ENCODE results near the gene RPS15. TPM values are rescaled to one million over a fixed set of nuclear protein-coding genes. Genes with fewer than 3 reads are reported as not detected.

The RPS15 gene
- total RNA-seq, 1 donor from 2014 or later = 1,450 TPM

- no peaks in the 10 kb centered on the region for H3K4me1 Mint-ChIP-seq (ENCODE audit: low read depth)
- no peaks in the 10 kb centered on the region for H3K27me3 Mint-ChIP-seq (ENCODE audit: low read depth)
- no peaks in the 10 kb centered on the region for H3K9me3 Mint-ChIP-seq
- H3K27ac Mint-ChIP-seq = no peak overlapping the region
- intact Hi-C loops (cut with micrococcal nuclease) = no loop called here
- H3K4me3 Mint-ChIP-seq (ENCODE audit: low read depth) = no peak overlapping the region
- no peak for DNase-seq (ENCODE audit: low spot score)
- peaks cover 5% of the 10 kb centered on the region for H3K36me3 Mint-ChIP-seq (ENCODE audit: low read depth)
Measured at GRCh38 chr19:1396768-1397679, 41.2 kb upstream of the RPS15 start.

GRCh38 chr19:1397838-1398237 lies 40.4 kb upstream of the RPS15 start:
- intact Hi-C loops (cut with micrococcal nuclease) = no loop called here
- H3K4me1 Mint-ChIP-seq (ENCODE audit: low read depth) = peaks cover 4% of the 10 kb centered on the region
- no peak overlapping the region for H3K27ac Mint-ChIP-seq
- no peak for DNase-seq (ENCODE audit: low spot score)
- no peak overlapping the region for H3K4me3 Mint-ChIP-seq (ENCODE audit: low read depth)
- H3K27me3 Mint-ChIP-seq (ENCODE audit: low read depth) = peaks cover 2% of the 10 kb centered on the region
- no peaks in the 10 kb centered on the region for H3K36me3 Mint-ChIP-seq (ENCODE audit: low read depth)
- H3K9me3 Mint-ChIP-seq = no peaks in the 10 kb centered on the region

- intact Hi-C loops (cut with micrococcal nuclease) = no loop called here
- H3K27ac Mint-ChIP-seq = no peak overlapping the region
- H3K9me3 Mint-ChIP-seq = no peaks in the 10 kb centered on the region
- H3K27me3 Mint-ChIP-seq (ENCODE audit: low read depth) = peaks cover 2% of the 10 kb centered on the region
- DNase-seq (ENCODE audit: low spot score) = no peak
- no peaks in the 10 kb centered on the region for H3K36me3 Mint-ChIP-seq (ENCODE audit: low read depth)
- no peak overlapping the region for H3K4me3 Mint-ChIP-seq (ENCODE audit: low read depth)
- H3K4me1 Mint-ChIP-seq (ENCODE audit: low read depth) = peaks cover 4% of the 10 kb centered on the region
Measured at GRCh38 chr19:1399079-1399478, 39.1 kb upstream of the RPS15 start.

GRCh38 chr19:1399745-1400144 lies 38.5 kb upstream of the RPS15 start:
- Mint-ChIP-seq H3K4me3 (ENCODE audit: low read depth) (no peak overlapping the region), H3K27ac (no peak overlapping the region), H3K36me3 (ENCODE audit: low read depth) (no peaks in the 10 kb centered on the region), H3K4me1 (ENCODE audit: low read depth) (peaks cover 4% of the 10 kb centered on the region), H3K9me3 (no peaks in the 10 kb centered on the region), H3K27me3 (ENCODE audit: low read depth) (peaks cover 2% of the 10 kb centered on the region)
- intact Hi-C loops (cut with micrococcal nuclease) = loop anchor here (10.0 kb wide), 2 partner anchors 125 to 155 kb away; partner anchors contain the start of genes ATP5F1D, FAM174C and MIDN
- no peak for DNase-seq (ENCODE audit: low spot score)

- intact Hi-C loops (cut with micrococcal nuclease) = loop anchor here (10.0 kb wide), 2 partner anchors 126 to 156 kb away; partner anchors contain the start of genes ATP5F1D, FAM174C and MIDN
Measured at GRCh38 chr19:1400281-1401137, 37.7 kb upstream of the RPS15 start.

GRCh38 chr19:1401138-1401888 lies 36.9 kb upstream of the RPS15 start, which contains the start of gene GAMT:
Gene GAMT (minus strand): TSS chr19:1401542. CDS start chr19:1401476, 66 bp downstream.
- H3K27me3 Mint-ChIP-seq (ENCODE audit: low read depth) = peaks cover 2% of the 10 kb centered on the region
- peak within 1 kb of the TSS; percentile 66 for H3K4me3 Mint-ChIP-seq (ENCODE audit: low read depth)
- peaks cover 5% of the 10 kb centered on the region for H3K4me1 Mint-ChIP-seq (ENCODE audit: low read depth)
- H3K27ac Mint-ChIP-seq = no peak within 1 kb of the TSS
- intact Hi-C loops (cut with micrococcal nuclease) = loop anchor here (10.0 kb wide), 2 partner anchors 127 to 157 kb away; partner anchors contain the start of genes ATP5F1D, FAM174C and MIDN
- DNase-seq (ENCODE audit: low spot score) = peak; percentile 45
- H3K9me3 Mint-ChIP-seq = no peaks in the 10 kb centered on the region
- H3K36me3 Mint-ChIP-seq (ENCODE audit: low read depth) = no peaks in the 10 kb centered on the region

More at GRCh38 chr19:1400281-1401137, 37.7 kb upstream of the RPS15 start:
- no peak for DNase-seq (ENCODE audit: low spot score)
- Mint-ChIP-seq H3K27me3 (ENCODE audit: low read depth) (peaks cover 2% of the 10 kb centered on the region), H3K9me3 (no peaks in the 10 kb centered on the region), H3K36me3 (ENCODE audit: low read depth) (no peaks in the 10 kb centered on the region), H3K4me3 (ENCODE audit: low read depth) (peak overlapping the region; percentile 66), H3K27ac (no peak overlapping the region), H3K4me1 (ENCODE audit: low read depth) (peaks cover 4% of the 10 kb centered on the region)

GRCh38 chr19:1401889-1402217 lies 36.3 kb upstream of the RPS15 start:
- Mint-ChIP-seq H3K4me3 (ENCODE audit: low read depth) (peak overlapping the region; percentile 60), H3K27ac (no peak overlapping the region), H3K4me1 (ENCODE audit: low read depth) (peaks cover 9% of the 10 kb centered on the region), H3K36me3 (ENCODE audit: low read depth) (no peaks in the 10 kb centered on the region), H3K9me3 (no peaks in the 10 kb centered on the region), H3K27me3 (ENCODE audit: low read depth) (peaks cover 2% of the 10 kb centered on the region)
- intact Hi-C loops (cut with micrococcal nuclease) = loop anchor here (10.0 kb wide), 2 partner anchors 127 to 157 kb away; partner anchors contain the start of genes ATP5F1D, FAM174C and MIDN
- no peak for DNase-seq (ENCODE audit: low spot score)

GRCh38 chr19:1402411-1403070 lies 35.7 kb upstream of the RPS15 start:
- H3K4me1 Mint-ChIP-seq (ENCODE audit: low read depth) = peaks cover 9% of the 10 kb centered on the region
- intact Hi-C loops (cut with micrococcal nuclease) = loop anchor here (10.0 kb wide), 2 partner anchors 128 to 158 kb away; partner anchors contain the start of genes ATP5F1D, FAM174C and MIDN
- H3K4me3 Mint-ChIP-seq (ENCODE audit: low read depth) = peak overlapping the region; percentile 65
- no peak overlapping the region for H3K27ac Mint-ChIP-seq
- no peaks in the 10 kb centered on the region for H3K9me3 Mint-ChIP-seq
- no peak for DNase-seq (ENCODE audit: low spot score)
- H3K36me3 Mint-ChIP-seq (ENCODE audit: low read depth) = no peaks in the 10 kb centered on the region
- H3K27me3 Mint-ChIP-seq (ENCODE audit: low read depth) = peaks cover 2% of the 10 kb centered on the region

GRCh38 chr19:1406774-1407527 lies 31.2 kb upstream of the RPS15 start:
- H3K4me3 Mint-ChIP-seq (ENCODE audit: low read depth) = peak overlapping the region; percentile 77
- peak; percentile 100 for DNase-seq (ENCODE audit: low spot score)
- peaks cover 35% of the 10 kb centered on the region for H3K4me1 Mint-ChIP-seq (ENCODE audit: low read depth)
- no peaks in the 10 kb centered on the region for H3K9me3 Mint-ChIP-seq
- H3K36me3 Mint-ChIP-seq (ENCODE audit: low read depth) = peaks cover 31% of the 10 kb centered on the region
- H3K27me3 Mint-ChIP-seq (ENCODE audit: low read depth) = peaks cover 2% of the 10 kb centered on the region
- H3K27ac Mint-ChIP-seq = peak overlapping the region; percentile 76
- intact Hi-C loops (cut with micrococcal nuclease) = loop anchor here (1.0 to 10.0 kb wide), 4 partner anchors 24 to 162 kb away; partner anchors contain the start of genes ATP5F1D, FAM174C, MIDN and NDUFS7

GRCh38 chr19:1407528-1408299 lies 30.5 kb upstream of the RPS15 start, which contains the start of gene DAZAP1:
Gene DAZAP1 (plus strand): TSS chr19:1407586. CDS start chr19:1407774, 188 bp downstream.
- Mint-ChIP-seq H3K27me3 (ENCODE audit: low read depth) (peaks cover 2% of the 10 kb centered on the region), H3K27ac (peak within 1 kb of the TSS; percentile 76), H3K4me1 (ENCODE audit: low read depth) (peaks cover 33% of the 10 kb centered on the region), H3K36me3 (ENCODE audit: low read depth) (peaks cover 35% of the 10 kb centered on the region), H3K9me3 (no peaks in the 10 kb centered on the region), H3K4me3 (ENCODE audit: low read depth) (peak within 1 kb of the TSS; percentile 97)
- intact Hi-C loops (cut with micrococcal nuclease) = loop anchor here (1.0 to 10.0 kb wide), 4 partner anchors 24 to 163 kb away; partner anchors contain the start of genes ATP5F1D, FAM174C, MIDN and NDUFS7
- no peak for DNase-seq (ENCODE audit: low spot score)

Data from activated T-helper 2 cell treated with anti-CD3 and anti-CD28 coated beads, Interferon-gamma antibody, Interleukin-2, Interleukin-4, amounts not matched to agents 10 μg/mL and 5 μg/mL and 100 μg/mL, durations not matched to agents 14 hours and 24 hours and 36 hours (primary cell).